BLaER1 (cell line): ENCODE results near the gene DHX8.
"Not testable (repeated sequence)": the region's sequence is repeated elsewhere in the genome, so short reads cannot be mapped to it uniquely, and the experiment has no call there.

ENCODE experiments used
- H3K27ac ChIP-seq: shearing (Covaris generic); formaldehyde crosslinking; 2 replicates; pipeline ENCODE4 v1.8.1; 2022
- H3K27me3 ChIP-seq: shearing (Covaris generic); formaldehyde crosslinking; 2 replicates; pipeline ENCODE4 v1.8.1; 2022
- H3K36me3 ChIP-seq: shearing (Covaris generic); formaldehyde crosslinking; 2 replicates; pipeline ENCODE4 v1.8.1; 2022
- H3K4me1 ChIP-seq: shearing (Covaris generic); formaldehyde crosslinking; 2 replicates; pipeline ENCODE4 v1.8.1; 2022
- H3K4me2 ChIP-seq: shearing (Covaris generic); formaldehyde crosslinking; 2 replicates; pipeline ENCODE4 v1.8.1; 2022
- H3K4me3 ChIP-seq: shearing (Covaris generic); formaldehyde crosslinking; 2 replicates; pipeline ENCODE4 v1.8.1; 2022
- H3K9ac ChIP-seq: shearing (Covaris generic); formaldehyde crosslinking; 2 replicates; pipeline ENCODE4 v1.8.1; 2022
- H3K9me3 ChIP-seq: shearing (Covaris generic); formaldehyde crosslinking; 2 replicates; pipeline ENCODE4 v1.8.1; 2022
- H4K20me1 ChIP-seq: shearing (Covaris generic); formaldehyde crosslinking; 2 replicates; pipeline ENCODE4 v1.8.1; 2022
- Cebpa-rat ChIP-seq: shearing (Covaris generic); IDR thresholded peaks from 2 replicates; pipeline ENCODE4 v1.8.1; 2022

Gene DHX8

DNA sequence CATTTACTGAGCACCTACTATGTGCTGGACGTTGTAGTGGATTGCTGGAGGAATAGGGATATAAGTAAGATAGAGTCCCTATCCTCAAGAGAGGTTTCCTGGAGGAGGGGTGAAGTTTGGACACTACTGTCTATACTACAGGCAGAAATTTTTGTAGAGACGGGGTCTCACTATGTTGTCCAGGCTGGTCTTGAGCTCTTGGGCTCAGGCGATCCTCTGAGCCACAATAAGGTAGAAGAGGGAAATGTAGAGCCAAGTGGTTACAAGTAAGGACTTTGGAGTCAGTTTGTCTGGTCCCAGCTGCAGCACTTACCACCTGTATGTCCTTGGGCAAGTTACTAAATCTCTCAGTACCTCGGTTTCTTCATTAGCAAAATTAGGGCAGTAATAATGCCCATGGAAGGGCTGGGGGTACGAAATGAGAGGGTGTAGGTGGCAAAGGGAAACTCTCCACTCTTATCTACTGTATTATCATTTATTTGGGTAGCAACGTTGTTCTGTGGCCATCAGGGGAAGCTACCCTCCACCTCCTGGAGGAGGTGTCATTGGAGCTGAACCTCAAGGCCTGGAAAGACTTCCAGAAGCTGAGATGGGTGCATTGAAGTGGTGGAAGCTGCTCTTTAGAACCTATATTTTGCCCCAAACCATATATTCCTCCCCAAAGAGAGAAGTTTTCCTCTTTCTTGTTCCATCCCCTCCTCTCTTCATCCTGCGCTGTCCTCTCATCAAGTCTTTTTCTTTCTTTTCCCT is 34.9 kb upstream of the DHX8 start:
- Histone ChIP-seq H3K9me3 (peaks cover 8% of the 10 kb centered on the region; the same call in 1 of the 2 replicates), H4K20me1 (no peaks in the 10 kb centered on the region), H3K27ac (no peak overlapping the region), H3K27me3 (no peaks in the 10 kb centered on the region), H3K4me2 (no peak overlapping the region), H3K9ac (no peak overlapping the region), H3K4me3 (no peak overlapping the region), H3K4me1 (no peaks in the 10 kb centered on the region), H3K36me3 (no peaks in the 10 kb centered on the region)
- no peak for TF ChIP-seq Cebpa-rat

DNA sequence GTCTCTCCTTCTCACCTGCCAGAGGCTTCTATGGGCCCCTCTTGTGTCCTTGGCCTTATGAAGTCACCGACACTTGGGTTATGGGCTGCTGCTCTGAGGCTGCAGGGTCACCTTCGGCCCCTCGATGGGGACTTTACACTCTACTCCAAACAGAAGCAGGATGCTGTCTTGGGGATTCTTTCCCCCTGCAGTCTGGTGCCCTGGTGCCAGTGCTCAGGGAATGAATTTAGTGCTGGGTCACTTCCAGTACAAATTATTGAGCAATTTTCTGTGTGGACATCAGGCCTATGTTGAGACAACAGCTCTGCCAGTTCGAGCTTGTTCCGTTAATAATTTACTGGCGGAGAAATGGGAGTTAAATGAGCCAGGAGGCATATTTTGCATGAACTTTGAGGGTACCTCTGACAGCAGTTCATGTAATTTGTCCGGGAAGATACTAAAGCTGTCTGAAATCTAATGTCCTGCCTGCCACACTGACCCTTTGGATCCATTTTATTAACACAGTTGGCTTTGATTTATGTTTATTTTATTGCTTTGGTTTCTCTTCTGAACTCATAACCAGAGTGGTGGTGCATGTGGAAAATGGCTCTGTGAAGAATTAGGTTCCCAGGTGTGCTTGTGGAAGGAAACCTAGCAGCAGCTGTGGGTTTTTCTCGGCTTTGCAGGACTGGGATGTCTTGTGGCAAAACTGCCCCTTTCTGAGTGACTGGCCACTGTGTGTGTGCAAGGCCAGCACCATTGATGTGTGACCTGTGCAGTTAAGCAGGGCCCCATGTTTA is 34.1 kb upstream of the DHX8 start:
- H4K20me1 ChIP-seq: no peaks in the 10 kb centered on the region
- H3K4me2 ChIP-seq: no peak overlapping the region
- H3K36me3 ChIP-seq: no peaks in the 10 kb centered on the region
- H3K4me1 ChIP-seq: no peaks in the 10 kb centered on the region
- H3K9ac ChIP-seq: no peak overlapping the region
- no peak for TF ChIP-seq Cebpa-rat
- no peak overlapping the region for H3K27ac ChIP-seq
- no peak overlapping the region for H3K4me3 ChIP-seq
- H3K9me3 ChIP-seq: peaks cover 8% of the 10 kb centered on the region; the same call in 1 of the 2 replicates
- no peaks in the 10 kb centered on the region for H3K27me3 ChIP-seq

DNA sequence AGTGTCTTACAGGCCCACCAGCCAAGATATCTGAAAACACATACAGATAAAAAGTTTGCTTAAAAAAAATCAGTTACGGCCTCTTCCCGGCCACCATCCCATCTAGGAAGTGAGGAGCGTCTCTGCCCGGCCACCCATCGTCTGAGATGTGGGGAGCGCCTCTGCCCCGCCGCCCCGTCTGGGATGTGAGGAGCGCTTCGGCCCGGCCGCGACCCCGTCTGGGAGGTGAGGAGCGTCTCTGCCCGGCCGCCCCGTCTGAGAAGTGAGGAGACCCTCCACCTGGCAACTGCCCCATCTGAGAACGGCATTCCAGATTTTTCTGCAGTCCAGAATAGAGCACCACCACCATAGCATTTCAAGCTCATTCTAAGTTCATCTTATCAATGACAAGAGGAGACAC is 33.0 kb upstream of the DHX8 start:
- H3K9ac ChIP-seq, H3K4me2 ChIP-seq, H3K9me3 ChIP-seq, H3K27ac ChIP-seq, H4K20me1 ChIP-seq, H3K4me3 ChIP-seq, H3K4me1 ChIP-seq, H3K36me3 ChIP-seq, H3K27me3 ChIP-seq: not testable (repeated sequence)

GRCh38 chr17:43451741-43452140 is 32.0 kb upstream of the DHX8 start:
- H3K4me2 ChIP-seq: not testable (repeated sequence)

GRCh38 chr17:43453331-43453812 is 30.4 kb upstream of the DHX8 start:
- Histone ChIP-seq H3K9me3 (peaks cover 8% of the 10 kb centered on the region; the same call in 1 of the 2 replicates), H3K4me1 (peaks cover 10% of the 10 kb centered on the region), H3K4me2 (no peak overlapping the region), H3K4me3 (no peak overlapping the region), H3K36me3 (no peaks in the 10 kb centered on the region), H3K9ac (no peak overlapping the region), H3K27ac (no peak overlapping the region), H4K20me1 (no peaks in the 10 kb centered on the region), H3K27me3 (no peaks in the 10 kb centered on the region)
- no peak for TF ChIP-seq Cebpa-rat

More at GRCh38 chr17:43451741-43452140, 32.0 kb upstream of the DHX8 start:
- not testable (repeated sequence) for H3K36me3 ChIP-seq, H3K9ac ChIP-seq, H3K27me3 ChIP-seq, H4K20me1 ChIP-seq, H3K4me3 ChIP-seq, H3K9me3 ChIP-seq, H3K27ac ChIP-seq, H3K4me1 ChIP-seq

DNA sequence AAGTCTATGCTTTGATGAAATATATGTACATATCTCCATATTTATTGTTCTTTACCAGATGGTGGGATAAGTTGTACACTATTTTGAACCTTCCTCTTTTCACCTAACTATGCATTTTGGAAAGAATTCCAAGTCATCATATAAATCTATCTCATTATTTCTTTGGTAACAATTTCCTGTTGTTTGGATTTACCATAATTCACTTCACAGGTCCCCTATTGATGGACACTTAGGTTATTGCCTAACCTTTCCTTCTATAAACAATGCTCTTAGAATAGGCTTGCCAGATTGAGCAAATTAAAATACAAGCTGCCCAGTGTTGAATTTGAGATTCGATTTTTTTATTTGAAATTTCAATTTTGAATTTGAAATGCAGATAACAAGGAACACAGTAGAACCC is 28.9 kb upstream of the DHX8 start:
- peaks cover 8% of the 10 kb centered on the region; the same call in 1 of the 2 replicates for H3K9me3 ChIP-seq
- no peaks in the 10 kb centered on the region for H3K27me3 ChIP-seq
- no peaks in the 10 kb centered on the region for H4K20me1 ChIP-seq
- no peak overlapping the region for H3K9ac ChIP-seq
- no peaks in the 10 kb centered on the region for H3K36me3 ChIP-seq
- H3K4me2 ChIP-seq: no peak overlapping the region
- TF ChIP-seq Cebpa-rat: no peak
- H3K4me3 ChIP-seq: no peak overlapping the region
- peaks cover 10% of the 10 kb centered on the region for H3K4me1 ChIP-seq
- H3K27ac ChIP-seq: no peak overlapping the region

DNA sequence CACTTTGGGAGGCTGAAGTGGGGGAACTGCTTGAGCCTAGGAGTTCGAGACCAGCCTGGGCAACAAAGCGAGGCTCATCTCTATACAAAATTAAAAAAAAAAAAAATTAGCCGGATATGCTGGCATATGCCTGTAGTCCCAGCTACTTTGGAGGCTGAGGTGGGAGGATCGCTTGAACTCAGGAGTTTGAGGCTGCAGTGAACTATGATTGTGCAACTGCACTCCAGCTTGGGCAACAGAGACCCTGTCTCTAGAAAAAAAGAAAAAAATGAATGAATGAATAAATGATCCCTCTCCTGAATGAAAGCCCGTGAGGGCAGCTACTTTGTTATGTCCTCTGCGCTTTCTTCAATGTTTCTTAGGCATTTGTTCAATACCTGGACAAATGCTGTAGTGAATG is 27.7 kb upstream of the DHX8 start:
- H3K4me2 ChIP-seq: no peak overlapping the region
- no peaks in the 10 kb centered on the region for H3K36me3 ChIP-seq
- no peaks in the 10 kb centered on the region for H3K27me3 ChIP-seq
- H4K20me1 ChIP-seq: no peaks in the 10 kb centered on the region
- peaks cover 8% of the 10 kb centered on the region; the same call in 1 of the 2 replicates for H3K9me3 ChIP-seq
- H3K4me3 ChIP-seq: no peak overlapping the region
- H3K27ac ChIP-seq: no peak overlapping the region
- no peak for TF ChIP-seq Cebpa-rat
- no peak overlapping the region for H3K9ac ChIP-seq
- H3K4me1 ChIP-seq: peaks cover 10% of the 10 kb centered on the region

DNA sequence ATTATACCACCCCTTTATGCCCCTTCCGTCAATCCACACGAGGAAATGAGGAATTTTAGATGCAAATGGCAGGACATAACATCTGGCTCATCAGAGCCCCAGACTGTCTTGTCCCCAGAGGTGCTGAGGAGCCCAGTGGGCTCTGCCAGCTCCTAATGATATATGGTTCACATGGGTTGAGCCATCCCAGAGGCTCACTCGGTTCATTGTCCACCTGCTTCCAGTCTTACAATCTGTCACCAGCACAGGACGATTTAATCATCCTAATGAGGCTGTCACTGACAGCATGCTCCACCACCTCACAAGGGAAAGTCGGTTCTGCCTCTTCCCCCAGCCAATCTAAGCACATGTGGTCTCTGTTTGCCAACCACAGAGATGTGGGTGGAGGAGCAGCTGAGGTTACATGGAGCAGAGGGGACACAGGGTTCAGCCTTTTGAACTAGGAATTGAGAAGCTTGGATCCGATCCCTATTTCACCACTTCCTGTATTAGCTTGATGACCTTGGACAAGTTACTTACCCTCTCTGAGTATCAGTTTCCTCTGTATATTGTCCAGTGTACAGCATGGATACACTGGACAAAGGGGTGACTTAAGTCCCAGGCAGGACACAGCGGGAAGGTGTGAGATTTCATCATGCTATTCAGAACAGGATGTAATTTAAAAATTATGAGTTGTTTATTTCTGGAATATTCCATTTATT is 27.0 kb upstream of the DHX8 start:
- Histone ChIP-seq H3K27ac (no peak overlapping the region), H4K20me1 (no peaks in the 10 kb centered on the region), H3K4me3 (no peak overlapping the region), H3K27me3 (no peaks in the 10 kb centered on the region), H3K4me1 (peaks cover 10% of the 10 kb centered on the region), H3K4me2 (peak overlapping the region; percentile 32; the same call in 1 of the 2 replicates), H3K9ac (no peak overlapping the region), H3K36me3 (no peaks in the 10 kb centered on the region), H3K9me3 (peaks cover 3% of the 10 kb centered on the region; the same call in 1 of the 2 replicates)
- TF ChIP-seq Cebpa-rat: no peak

DNA sequence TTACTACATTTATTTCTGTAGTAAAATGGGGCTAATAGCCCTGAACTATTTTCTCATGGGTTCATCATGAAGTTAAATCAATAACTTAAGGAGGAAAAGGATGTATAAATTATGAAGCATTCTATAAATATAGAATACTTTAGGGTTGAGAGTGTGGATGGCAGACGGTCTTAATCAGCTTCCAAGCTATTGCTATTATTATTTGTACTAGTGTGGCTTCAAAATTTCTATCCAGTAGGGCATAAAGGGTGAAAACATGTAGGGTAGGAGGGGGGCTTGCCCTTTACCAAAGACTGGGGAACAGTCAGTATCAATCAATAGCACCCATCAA is 26.4 kb upstream of the DHX8 start:
- H3K4me1 ChIP-seq: peaks cover 10% of the 10 kb centered on the region
- H3K9me3 ChIP-seq: no peaks in the 10 kb centered on the region
- TF ChIP-seq Cebpa-rat: no peak

GRCh38 chr17:43459878-43460277 is 23.9 kb upstream of the DHX8 start:
- not testable (repeated sequence) for H4K20me1 ChIP-seq, H3K4me1 ChIP-seq, H3K9ac ChIP-seq, H3K9me3 ChIP-seq, H3K27me3 ChIP-seq, H3K36me3 ChIP-seq, H3K27ac ChIP-seq, H3K4me3 ChIP-seq, H3K4me2 ChIP-seq

More for the DNA sequence above, 26.4 kb upstream of the DHX8 start:
- H4K20me1 ChIP-seq: no peaks in the 10 kb centered on the region
- H3K9ac ChIP-seq: no peak overlapping the region
- no peak overlapping the region for H3K27ac ChIP-seq
- H3K36me3 ChIP-seq: no peaks in the 10 kb centered on the region
- H3K4me2 ChIP-seq: no peak overlapping the region
- H3K27me3 ChIP-seq: no peaks in the 10 kb centered on the region
- no peak overlapping the region for H3K4me3 ChIP-seq
